SU-DHL-6 (cell line): ENCODE data around the gene MPRIP.

Experiments used
- H2AFZ ChIP-seq: fragments of 200-600 bp; sonication (generic); 2 replicates; pipeline ENCODE4 v1.6.1; 2014; ENCODE audit warnings: low read depth, mild to moderate bottlenecking, moderate library complexity, mixed read lengths, antibody characterized with exemption, low read length; ENCODE audit not compliant: severe bottlenecking
- H3F3A ChIP-seq: fragments of 200-600 bp; shearing (Covaris generic); 2 replicates; pipeline ENCODE4 v1.6.0; 2016; ENCODE audit warnings: antibody characterized with exemption, mild to moderate bottlenecking; ENCODE audit not compliant: insufficient read depth
- H3K27ac ChIP-seq: fragments of 200-600 bp; sonication (generic); 2 replicates; pipeline ENCODE4 v1.5.1; 2016; ENCODE audit warnings: low read depth, mild to moderate bottlenecking, low read length, moderate library complexity, mixed read lengths
- H3K27me3 ChIP-seq: fragments of 200-600 bp; sonication (generic), shearing (Covaris generic); 2 replicates; pipeline ENCODE4 v1.6.0; 2014; ENCODE audit warnings: mild to moderate bottlenecking, low read length
- H3K36me3 ChIP-seq: fragments of 200-600 bp; sonication (generic); 2 replicates; pipeline ENCODE4 v1.6.1; 2014; ENCODE audit warnings: mild to moderate bottlenecking, low read length, mixed read lengths
- H3K4me2 ChIP-seq: fragments of 300-600, 200-600 bp; shearing (Covaris generic), sonication (generic); 2 replicates; pipeline ENCODE4 v1.6.0; 2014; ENCODE audit warnings: low read length, low read depth, mild to moderate bottlenecking; ENCODE audit not compliant: poor library complexity, severe bottlenecking
- H3K4me3 ChIP-seq: fragments of 200-600 bp; sonication (generic); 2 replicates; pipeline ENCODE4 v1.5.1; 2014; ENCODE audit warnings: antibody characterized with exemption, low read length, mild to moderate bottlenecking, mixed read lengths; ENCODE audit not compliant: insufficient read depth, poor library complexity, severe bottlenecking
- H3K79me2 ChIP-seq: fragments of 200-600 bp; sonication (generic); 2 replicates; pipeline ENCODE4 v1.6.1; 2014; ENCODE audit warnings: mild to moderate bottlenecking, low read length, moderate library complexity; ENCODE audit not compliant: insufficient read depth
- H3K9ac ChIP-seq: fragments of 200-600 bp; sonication (generic); 2 replicates; pipeline ENCODE4 v1.7.0; 2014; ENCODE audit warnings: mild to moderate bottlenecking, low read length
- H3K9me2 ChIP-seq: fragments of 200-600 bp; sonication (generic); replicated peaks from 2 replicates; pipeline ENCODE4 v1.6.1; 2014; ENCODE audit warnings: low read length; ENCODE audit not compliant: insufficient read depth
- H3K9me3 ChIP-seq: fragments of 200-600 bp; sonication (generic); 2 replicates; pipeline ENCODE4 v1.6.1; 2014; ENCODE audit warnings: low read length, mixed read lengths; ENCODE audit not compliant: insufficient read depth
- H4K20me1 ChIP-seq: fragments of 200-600 bp; sonication (generic); 2 replicates; pipeline ENCODE4 v1.6.1; 2014; ENCODE audit warnings: low read depth, mild to moderate bottlenecking, antibody characterized with exemption, low read length, moderate library complexity, mixed read lengths
- CTCF ChIP-seq: fragments of 200-600 bp; sonication (generic); IDR thresholded peaks from one replicate; pipeline ENCODE4 v1.5.1; 2017; ENCODE audit warnings: antibody characterized with exemption, mild to moderate bottlenecking, low read length, moderate library complexity; ENCODE audit not compliant: insufficient read depth, poor library complexity, severe bottlenecking
- EZH2phosphoT487 ChIP-seq: fragments of 200-600 bp; sonication (generic), shearing (Covaris generic); conservative IDR thresholded peaks from 2 replicates; pipeline ENCODE4 v1.6.1; 2018; ENCODE audit warnings: mild to moderate bottlenecking, antibody characterized with exemption, low read length, moderate library complexity, mixed read lengths

Gene MPRIP

GRCh38 chr17:17214646-17215436 lies 172.6 kb downstream of the MPRIP start:
- TF ChIP-seq EZH2phosphoT487 (no peak), CTCF (no peak)
- Histone ChIP-seq H3K4me2 (no peak overlapping the region), H3K9me2 (no peaks in the 10 kb centered on the region), H3K9ac (no peak overlapping the region), H4K20me1 (no peaks in the 10 kb centered on the region), H3F3A (no peaks in the 10 kb centered on the region), H3K36me3 (no peaks in the 10 kb centered on the region), H3K9me3 (no peaks in the 10 kb centered on the region), H3K4me3 (no peak overlapping the region), H3K27me3 (no peaks in the 10 kb centered on the region), H2AFZ (no peak overlapping the region), H3K79me2 (no peaks in the 10 kb centered on the region), H3K27ac (no peak overlapping the region)

- no peak overlapping the region for H3K27ac ChIP-seq
- H3K79me2 ChIP-seq, result no peaks in the 10 kb centered on the region
- no peaks in the 10 kb centered on the region for H3K27me3 ChIP-seq
- no peaks in the 10 kb centered on the region for H4K20me1 ChIP-seq
- no peak overlapping the region for H2AFZ ChIP-seq
- no peaks in the 10 kb centered on the region for H3F3A ChIP-seq
- no peaks in the 10 kb centered on the region for H3K36me3 ChIP-seq
- no peaks in the 10 kb centered on the region for H3K9me3 ChIP-seq
- H3K9ac ChIP-seq, result no peak overlapping the region
- H3K9me2 ChIP-seq, result no peaks in the 10 kb centered on the region
- TF ChIP-seq EZH2phosphoT487, result no peak
- H3K4me3 ChIP-seq, result no peak overlapping the region
- H3K4me2 ChIP-seq, result no peak overlapping the region
These were observed 173.3 kb downstream of the MPRIP start for GRCh38 chr17:17215575-17215974.

- no peak overlapping the region for H3K9ac ChIP-seq
- TF ChIP-seq CTCF, result no peak
- TF ChIP-seq EZH2phosphoT487, result no peak
- H3K4me2 ChIP-seq, result no peak overlapping the region
- no peaks in the 10 kb centered on the region for H3K36me3 ChIP-seq
- H3K79me2 ChIP-seq, result no peaks in the 10 kb centered on the region
- no peaks in the 10 kb centered on the region for H3K27me3 ChIP-seq
- no peaks in the 10 kb centered on the region for H3F3A ChIP-seq
- no peaks in the 10 kb centered on the region for H3K9me3 ChIP-seq
- H3K9me2 ChIP-seq, result no peaks in the 10 kb centered on the region
- no peak overlapping the region for H3K27ac ChIP-seq
- H3K4me3 ChIP-seq, result no peak overlapping the region
- H2AFZ ChIP-seq, result no peak overlapping the region
- H4K20me1 ChIP-seq, result no peaks in the 10 kb centered on the region
These were observed 174.0 kb downstream of the MPRIP start for GRCh38 chr17:17216236-17216635.

- H3K36me3 ChIP-seq, result no peaks in the 10 kb centered on the region
- no peaks in the 10 kb centered on the region for H4K20me1 ChIP-seq
- no peak overlapping the region for H3K4me3 ChIP-seq
- no peak overlapping the region for H3K4me2 ChIP-seq
- no peak for TF ChIP-seq CTCF
- no peak for TF ChIP-seq EZH2phosphoT487
- H3F3A ChIP-seq, result no peaks in the 10 kb centered on the region
- no peaks in the 10 kb centered on the region for H3K79me2 ChIP-seq
- H3K27ac ChIP-seq, result no peak overlapping the region
- no peaks in the 10 kb centered on the region for H3K9me2 ChIP-seq
- no peaks in the 10 kb centered on the region for H3K9me3 ChIP-seq
- H2AFZ ChIP-seq, result no peak overlapping the region
- H3K27me3 ChIP-seq, result no peaks in the 10 kb centered on the region
- H3K9ac ChIP-seq, result no peak overlapping the region
These were observed 174.5 kb downstream of the MPRIP start for GRCh38 chr17:17216776-17217175.
